ENCODE results near the gene TIMD4.
"Not testable (repeated sequence)": the region's sequence is repeated elsewhere in the genome, so short reads cannot be mapped to it uniquely, and the experiment has no call there.

Gene TIMD4

DNA sequence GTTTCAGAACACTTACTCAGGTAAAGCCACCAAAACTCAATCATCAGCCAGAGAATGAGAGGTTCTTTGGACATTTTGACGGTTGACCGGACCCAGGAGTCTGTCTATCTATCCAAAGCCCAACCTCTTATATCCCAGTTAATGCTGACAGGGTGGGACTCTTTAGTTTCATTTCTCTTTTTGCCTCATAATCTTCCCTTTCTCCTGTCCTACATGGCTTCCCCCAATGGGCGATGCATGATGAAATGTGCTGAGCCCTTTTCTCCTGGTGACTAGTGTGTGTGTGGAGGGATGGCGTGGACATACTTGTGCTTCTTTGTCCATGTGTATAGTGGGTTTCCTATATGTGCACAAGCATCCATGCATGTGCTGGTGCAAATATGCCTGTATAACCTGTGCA lies at the start of gene TIMD4:
Gene TIMD4, minus strand, starts transcription at position 102 of the 400 bp plus-strand sequence. Its CDS starts 28 bp downstream, at position 74.
- DNase-seq (ENCODE audit: low read depth, low spot score), result no peak

DNA sequence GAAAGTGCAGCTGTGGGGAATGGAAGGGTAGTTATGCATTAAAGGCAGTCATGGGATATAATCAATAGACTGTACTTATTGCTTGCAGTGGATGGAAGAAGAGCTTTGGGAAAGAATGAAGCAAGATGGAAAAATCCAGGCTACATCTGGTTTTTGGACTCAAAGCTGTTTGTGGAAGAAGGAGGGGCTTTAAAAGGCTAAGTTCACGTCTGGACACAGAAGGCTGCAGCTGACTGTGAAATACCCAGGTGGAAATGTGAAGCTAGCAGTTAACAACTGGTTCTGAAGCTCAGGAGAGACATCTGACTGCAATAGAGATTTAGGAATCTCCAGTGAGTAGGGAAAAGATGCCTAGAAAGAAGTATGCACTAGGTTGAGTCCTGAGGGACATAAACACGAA lies 43.2 kb upstream of the TIMD4 start:
- no peak for DNase-seq (ENCODE audit: low read depth, low spot score)

- no peak for DNase-seq (ENCODE audit: low read depth, low spot score)
Observed at GRCh38 chr5:157004893-157005551, 42.0 kb upstream of the TIMD4 start.

DNA sequence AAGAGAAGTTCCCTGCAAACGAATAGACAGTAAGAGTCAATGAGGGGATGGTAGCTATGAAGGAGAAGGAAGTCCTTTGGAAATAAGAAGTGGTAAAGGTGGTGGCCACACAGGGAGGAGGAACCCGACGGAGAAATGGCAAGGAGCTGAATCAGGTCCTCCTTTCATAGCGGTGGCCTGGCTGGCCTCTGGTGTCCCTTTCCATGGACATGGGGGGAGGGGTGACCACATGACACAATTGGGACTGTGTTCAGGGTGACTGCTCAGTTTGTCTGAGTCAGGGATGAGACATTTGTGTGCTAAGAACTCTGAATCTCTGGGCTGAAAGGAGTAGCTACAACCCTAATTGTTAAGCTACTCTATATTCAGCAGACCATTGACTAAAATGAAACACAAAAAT lies 28.7 kb upstream of the TIMD4 start:
- DNase-seq (ENCODE audit: low read depth, low spot score), result no peak

- DNase-seq (ENCODE audit: low read depth, low spot score), result no peak
Observed at GRCh38 chr5:156984064-156984463, 21.0 kb upstream of the TIMD4 start.

GRCh38 chr5:156981481-156981880 lies 18.5 kb upstream of the TIMD4 start:
- no peak for DNase-seq (ENCODE audit: low read depth, low spot score)

GRCh38 chr5:156974328-156974727 lies 11.3 kb upstream of the TIMD4 start:
- DNase-seq (ENCODE audit: low read depth, low spot score), result no peak

DNA sequence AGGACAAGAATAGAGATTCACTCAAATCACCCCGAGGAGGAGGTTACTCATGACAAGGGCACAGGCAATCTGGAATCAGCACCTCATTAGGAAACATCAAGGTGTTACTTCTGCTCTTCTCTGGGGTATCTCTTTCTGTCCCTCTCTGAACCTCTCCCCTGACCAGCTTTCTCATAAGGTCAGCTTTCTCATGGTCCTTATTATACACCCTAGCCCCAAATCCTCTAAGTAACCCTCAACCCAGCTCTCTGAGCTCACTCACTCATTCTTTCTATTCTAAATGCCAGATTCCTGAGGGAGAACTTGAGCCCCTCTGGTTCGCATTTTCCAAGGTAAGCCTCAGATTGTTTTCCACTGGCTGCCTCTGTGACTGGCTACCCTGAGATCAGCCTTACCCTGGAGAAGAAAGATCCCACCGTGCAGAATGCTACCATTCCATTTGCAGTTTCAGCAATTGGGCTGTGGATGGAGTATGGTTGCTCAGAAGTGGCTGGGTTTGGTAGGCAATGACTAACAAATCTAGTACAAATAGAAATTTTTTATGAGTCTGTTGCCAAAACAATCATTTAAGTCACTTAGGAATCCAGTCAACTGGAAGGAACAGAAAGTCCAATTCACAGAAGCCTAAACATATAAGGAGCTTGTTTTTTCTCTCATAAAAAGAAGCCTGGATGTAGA lies 9.0 kb upstream of the TIMD4 start:
- DNase-seq (ENCODE audit: low read depth, low spot score), result no peak

- no peak for DNase-seq (ENCODE audit: low read depth, low spot score)
Observed at GRCh38 chr5:156971415-156971814, 8.4 kb upstream of the TIMD4 start.

DNA sequence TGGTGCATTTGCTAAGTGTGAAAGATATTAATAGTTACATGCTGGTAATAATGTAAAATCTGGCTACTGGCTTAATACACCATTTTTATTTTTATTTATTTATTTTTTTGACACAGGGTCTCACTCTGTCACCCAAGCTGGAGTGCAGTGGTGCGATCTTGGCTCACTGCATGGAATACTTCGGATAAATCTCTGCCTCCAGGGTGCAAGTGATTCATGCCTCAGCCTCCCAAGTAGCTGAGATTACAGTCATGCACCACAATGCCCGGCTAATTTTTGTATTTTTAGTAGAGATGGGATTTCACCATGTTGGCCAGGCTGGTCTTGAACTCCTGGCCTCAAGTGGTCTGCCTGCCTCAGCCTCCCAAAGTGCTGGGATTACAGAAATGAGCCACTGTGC lies 4.4 kb upstream of the TIMD4 start:
- DNase-seq (ENCODE audit: low read depth, low spot score), result not testable (repeated sequence)

- DNase-seq (ENCODE audit: low read depth, low spot score), result no peak
Observed at GRCh38 chr5:156956321-156956720, 6.7 kb downstream of the TIMD4 start.

- no peak for DNase-seq (ENCODE audit: low read depth, low spot score)
Observed at GRCh38 chr5:156951359-156951758, 11.7 kb downstream of the TIMD4 start.

- no peak for DNase-seq (ENCODE audit: low read depth, low spot score)
Observed at GRCh38 chr5:156950716-156951115, 12.3 kb downstream of the TIMD4 start.

- no peak for DNase-seq (ENCODE audit: low read depth, low spot score)
Observed at GRCh38 chr5:156949424-156949823, 13.6 kb downstream of the TIMD4 start.

GRCh38 chr5:156947925-156948324 lies 15.1 kb downstream of the TIMD4 start:
- no peak for DNase-seq (ENCODE audit: low read depth, low spot score)

DNA sequence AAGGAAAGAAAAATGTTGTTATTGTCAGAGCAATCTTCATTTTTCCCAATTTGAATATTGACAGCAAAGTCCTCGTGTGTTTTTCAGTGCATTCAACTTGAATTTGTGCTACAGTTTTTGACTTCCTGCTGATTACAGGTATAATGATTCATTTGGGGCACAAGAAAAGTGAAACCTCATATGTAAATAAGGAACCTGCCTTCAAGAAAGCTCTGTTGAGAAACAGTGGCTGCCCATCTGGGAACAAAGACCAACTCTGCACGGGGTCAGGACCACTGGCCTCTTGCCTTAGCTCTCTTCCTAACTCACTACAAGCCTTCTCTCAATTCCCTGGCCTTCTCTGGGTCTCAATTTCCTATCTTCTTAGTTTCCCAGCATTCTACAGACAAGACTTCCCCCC lies 21.0 kb downstream of the TIMD4 start:
- DNase-seq (ENCODE audit: low read depth, low spot score), result no peak

- not testable (repeated sequence) for DNase-seq (ENCODE audit: low read depth, low spot score)
Observed at GRCh38 chr5:156940462-156940861, 22.6 kb downstream of the TIMD4 start.

GRCh38 chr5:156936972-156937371 lies 26.1 kb downstream of the TIMD4 start:
- no peak for DNase-seq (ENCODE audit: low read depth, low spot score)

DNA sequence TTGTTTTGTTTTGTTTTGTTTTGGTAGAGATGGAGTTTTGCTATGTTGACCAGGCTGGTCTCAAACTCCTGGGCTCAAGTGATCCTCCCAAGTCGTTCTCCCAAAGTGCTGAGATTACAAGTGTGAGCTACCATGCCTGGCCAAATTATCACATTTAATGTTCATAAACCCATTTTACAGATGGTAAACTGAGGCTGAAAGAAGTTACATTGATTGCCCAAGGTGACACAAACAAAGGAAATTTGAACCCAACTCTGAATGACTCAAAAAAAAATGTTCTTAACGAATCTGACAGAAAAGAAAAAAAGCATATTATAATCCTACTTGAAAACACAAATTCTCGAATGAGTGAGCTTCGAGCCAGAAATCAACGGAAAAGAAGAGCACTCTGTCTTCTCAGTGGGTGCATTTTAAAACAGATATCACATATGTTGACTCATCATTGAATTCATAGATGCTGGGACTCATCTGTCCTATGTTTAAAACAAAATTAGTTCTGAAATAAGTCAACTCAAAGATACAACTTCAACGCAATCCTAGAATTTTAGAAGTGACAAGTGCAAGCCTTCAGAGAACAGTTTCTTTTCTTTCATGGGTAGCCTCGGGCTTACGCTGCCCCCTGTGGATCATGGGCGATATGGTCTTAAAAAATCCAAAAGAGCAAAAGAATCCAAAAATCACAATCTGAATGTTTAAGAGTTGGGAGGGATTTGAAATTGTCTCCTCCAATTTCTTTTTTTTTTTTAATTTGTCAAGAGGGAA lies 28.4 kb downstream of the TIMD4 start:
- DNase-seq (ENCODE audit: low read depth, low spot score), result no peak

- no peak for DNase-seq (ENCODE audit: low read depth, low spot score)
Observed at GRCh38 chr5:156929366-156929948, 33.6 kb downstream of the TIMD4 start.

DNA sequence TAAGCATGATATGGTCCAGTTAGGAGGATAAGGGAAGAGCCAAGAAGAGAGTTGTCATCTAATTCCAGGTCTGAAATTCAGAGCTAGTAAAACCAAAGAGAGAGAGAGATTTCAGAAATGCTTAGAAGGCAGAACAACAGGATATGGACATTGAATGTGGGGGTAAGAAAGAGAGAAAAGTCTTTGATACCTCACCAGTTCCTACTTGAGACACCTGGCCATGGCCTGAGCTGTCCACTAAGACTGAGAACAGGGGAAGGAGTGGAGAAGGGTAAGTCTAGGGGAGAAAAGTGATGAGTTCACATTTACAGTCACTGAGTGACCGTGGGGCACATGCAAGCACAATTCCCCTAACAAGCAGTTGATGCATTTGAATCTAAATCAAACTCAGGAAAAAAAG lies 35.5 kb downstream of the TIMD4 start:
- DNase-seq (ENCODE audit: low read depth, low spot score), result no peak

- not testable (repeated sequence) for DNase-seq (ENCODE audit: low read depth, low spot score)
Observed at GRCh38 chr5:156925767-156926166, 37.3 kb downstream of the TIMD4 start.
